Measurements from ENCODE around the gene INTS1.

Gene INTS1

GRCh38 chr7:1502845-1503244 lies 1.3 kb downstream of the INTS1 start:
- DNase-seq, result no peak

GRCh38 chr7:1501487-1502270 lies 2.5 kb downstream of the INTS1 start:
- DNase-seq, result no peak

- DNase-seq, result no peak
These were observed 4.0 kb downstream of the INTS1 start for GRCh38 chr7:1500064-1500807.

DNA sequence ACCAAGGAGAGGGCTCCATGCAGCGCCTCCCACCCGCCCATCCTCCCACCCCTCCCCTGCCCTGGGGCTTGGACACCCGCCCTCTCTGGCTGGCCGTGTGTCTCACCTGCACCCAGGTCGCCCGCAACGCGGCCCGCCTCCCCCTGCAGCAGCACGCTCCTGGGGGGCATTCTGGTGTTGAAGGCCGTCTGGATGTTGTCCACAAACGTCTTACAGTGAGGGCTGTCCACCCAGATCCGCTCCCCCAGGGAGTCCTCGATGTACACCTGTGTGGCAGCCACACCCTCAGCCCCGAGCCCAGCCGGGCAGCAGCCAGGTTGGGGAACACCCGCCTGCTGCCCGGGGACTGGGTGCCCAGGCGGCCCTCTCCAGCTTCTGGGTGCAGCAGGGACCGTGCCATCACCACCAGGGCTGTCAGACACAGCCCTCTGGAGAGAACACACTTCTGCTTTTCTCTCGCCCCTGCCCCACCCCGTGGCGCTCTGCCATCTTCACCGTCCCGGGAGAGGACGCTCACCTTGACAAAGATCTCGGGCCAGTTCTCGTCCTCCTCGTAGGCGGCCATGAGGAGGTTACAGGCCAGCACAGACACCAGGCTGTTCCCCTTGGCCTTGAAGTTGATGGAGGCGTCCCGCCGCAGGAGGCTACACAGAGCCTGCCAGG lies 4.7 kb downstream of the INTS1 start:
- no peak for DNase-seq

DNA sequence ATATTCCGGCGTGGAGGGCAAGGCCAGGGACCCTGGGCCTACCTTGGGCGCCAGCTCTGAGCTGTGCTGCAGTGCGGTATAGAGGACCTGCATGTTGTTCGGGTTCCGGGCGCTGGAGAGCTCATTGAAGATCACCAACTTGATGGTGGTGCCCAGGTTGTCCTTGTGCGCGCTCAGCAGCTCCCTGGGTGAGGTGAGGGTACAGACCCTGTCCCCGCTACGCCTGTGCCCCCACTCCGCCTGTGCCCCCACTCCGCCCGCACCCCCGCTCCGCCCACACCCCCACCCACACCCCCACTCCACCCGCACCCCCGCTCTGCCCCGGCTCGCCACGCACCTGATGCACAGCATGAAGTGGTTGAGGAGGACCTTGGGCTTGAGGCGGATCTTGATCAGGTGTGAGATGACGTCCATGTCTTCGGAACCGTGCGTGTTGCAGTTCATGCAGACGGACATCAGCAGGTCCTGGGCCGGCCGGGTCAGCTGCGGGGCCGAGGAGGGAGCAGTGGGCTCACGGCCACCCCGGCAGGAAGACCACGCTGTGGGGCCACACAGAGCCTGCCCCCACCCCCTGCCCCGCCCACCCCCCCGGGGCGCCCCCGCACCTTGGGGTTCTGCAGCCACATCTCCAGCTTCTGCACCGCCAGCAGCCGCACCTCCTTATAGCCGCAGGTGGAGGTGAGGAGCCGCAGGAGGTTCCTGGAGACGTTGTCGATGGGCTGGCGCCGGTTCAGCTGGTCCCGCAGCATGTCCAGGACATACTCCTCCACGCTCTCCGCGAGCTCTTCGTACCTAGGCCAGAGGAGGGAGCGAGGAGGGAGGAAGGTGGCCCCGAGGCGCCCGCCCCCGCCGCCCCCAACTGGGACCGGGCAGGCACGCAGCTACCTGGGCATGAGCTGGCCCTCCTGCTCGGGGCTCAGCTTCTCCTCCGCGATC lies 5.6 kb downstream of the INTS1 start:
- no peak for DNase-seq

- no peak for DNase-seq
These were observed 6.8 kb downstream of the INTS1 start for GRCh38 chr7:1497293-1497927.

- DNase-seq, result no peak
These were observed 7.5 kb downstream of the INTS1 start for GRCh38 chr7:1496531-1497292.

GRCh38 chr7:1495564-1496242 lies 8.5 kb downstream of the INTS1 start:
- DNase-seq, result no peak

DNA sequence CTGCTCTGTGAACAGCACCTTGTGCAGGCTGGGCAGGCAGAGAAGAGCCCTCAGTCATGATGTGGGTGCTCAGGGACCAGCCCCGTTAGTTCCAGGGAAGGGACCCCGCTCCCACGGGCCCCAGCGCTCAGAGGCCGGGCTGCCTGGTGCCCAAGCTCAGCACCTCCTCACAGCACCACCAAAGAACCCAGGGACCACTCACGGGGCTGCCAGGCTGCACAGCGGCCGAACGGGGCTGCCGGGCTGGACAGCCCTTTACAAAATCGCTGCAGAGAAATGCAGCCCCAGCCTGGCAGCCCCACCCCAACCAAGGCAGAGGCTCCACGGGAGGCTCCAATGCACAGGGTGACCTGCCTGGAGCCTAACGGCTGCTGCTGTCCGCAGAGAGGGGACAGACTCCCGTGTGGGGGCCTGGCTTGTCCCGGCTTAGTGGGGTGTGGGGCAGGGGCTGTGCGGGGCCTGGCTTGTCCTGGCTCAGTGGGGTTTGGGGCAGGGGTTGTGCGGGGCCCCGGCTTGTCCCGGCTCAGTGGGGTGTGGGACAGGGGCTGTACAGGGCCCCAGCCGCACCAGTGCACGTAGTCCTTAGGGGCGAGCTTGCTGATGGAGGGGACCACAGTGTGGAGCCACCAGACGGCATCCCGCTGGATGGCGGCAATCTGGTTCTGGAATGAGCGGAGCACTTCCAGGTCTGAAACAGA lies 9.2 kb downstream of the INTS1 start:
- DNase-seq, result no peak

GRCh38 chr7:1494447-1494846 lies 9.7 kb downstream of the INTS1 start:
- DNase-seq, result no peak

DNA sequence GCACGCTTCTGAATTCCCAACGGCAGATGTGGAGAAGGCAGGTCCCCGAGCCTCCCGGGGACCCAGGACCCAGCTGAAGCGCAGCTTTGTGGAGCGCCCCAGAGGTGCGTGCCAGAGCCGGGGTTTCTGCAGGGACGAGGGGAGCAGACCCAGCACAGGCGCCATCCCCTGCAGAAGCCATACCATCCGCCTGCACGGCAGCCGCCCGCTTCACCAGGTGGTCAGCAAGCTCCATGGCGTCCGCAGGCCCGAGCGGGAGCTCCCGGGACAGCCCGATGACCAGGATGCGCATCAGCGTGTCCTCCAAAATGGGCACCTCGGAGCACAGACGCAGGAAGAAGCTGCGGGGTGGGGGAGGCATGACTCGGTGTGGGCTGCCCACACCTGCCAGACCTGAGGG lies 10.6 kb downstream of the INTS1 start:
- DNase-seq, result no peak

- no peak for DNase-seq
These were observed 11.1 kb downstream of the INTS1 start for GRCh38 chr7:1493129-1493528.

GRCh38 chr7:1492640-1493039 lies 11.5 kb downstream of the INTS1 start:
- no peak for DNase-seq

DNA sequence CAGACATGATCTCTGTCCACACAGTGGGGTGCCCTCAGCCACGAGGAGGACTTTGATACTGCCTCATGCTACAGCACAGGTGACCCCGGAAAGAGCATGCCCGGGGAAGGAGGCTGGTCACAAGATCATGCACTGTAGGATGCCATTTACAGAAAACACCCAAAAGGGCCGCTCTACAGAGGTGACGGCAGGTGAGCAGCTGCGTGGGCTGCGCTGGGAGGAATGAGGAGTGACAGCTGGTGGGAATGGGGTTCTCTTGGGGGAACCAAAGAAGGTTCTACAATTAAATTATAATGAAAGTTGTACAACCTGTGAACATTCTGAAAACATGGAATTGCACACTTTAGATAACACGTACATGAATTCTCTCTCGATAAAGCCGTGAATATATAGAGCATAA lies 12.0 kb downstream of the INTS1 start:
- DNase-seq, result no peak

- DNase-seq, result no peak
These were observed 13.4 kb downstream of the INTS1 start for GRCh38 chr7:1490837-1491236.

GRCh38 chr7:1489336-1489735 lies 14.9 kb downstream of the INTS1 start:
- DNase-seq, result no peak

DNA sequence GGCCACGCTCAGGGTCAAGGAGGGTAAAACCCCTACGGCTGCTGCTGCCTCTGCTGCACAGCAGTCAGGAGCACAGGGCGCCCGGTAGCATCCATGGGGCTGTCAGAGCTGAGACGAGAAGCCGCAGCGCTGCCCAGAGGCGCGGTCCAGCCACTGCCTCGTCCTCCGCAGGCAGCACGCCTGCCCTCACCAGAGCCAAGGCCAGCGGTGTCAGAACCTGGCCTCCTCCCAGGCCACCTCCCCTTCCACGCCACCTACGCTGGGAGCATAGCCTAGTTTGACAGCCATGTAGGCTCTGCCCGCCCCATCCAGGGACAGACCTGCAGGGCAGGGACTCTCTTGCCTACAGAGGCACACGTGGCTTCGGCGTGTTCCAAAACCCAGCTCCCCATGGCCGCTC lies 16.2 kb downstream of the INTS1 start:
- DNase-seq, result no peak

DNA sequence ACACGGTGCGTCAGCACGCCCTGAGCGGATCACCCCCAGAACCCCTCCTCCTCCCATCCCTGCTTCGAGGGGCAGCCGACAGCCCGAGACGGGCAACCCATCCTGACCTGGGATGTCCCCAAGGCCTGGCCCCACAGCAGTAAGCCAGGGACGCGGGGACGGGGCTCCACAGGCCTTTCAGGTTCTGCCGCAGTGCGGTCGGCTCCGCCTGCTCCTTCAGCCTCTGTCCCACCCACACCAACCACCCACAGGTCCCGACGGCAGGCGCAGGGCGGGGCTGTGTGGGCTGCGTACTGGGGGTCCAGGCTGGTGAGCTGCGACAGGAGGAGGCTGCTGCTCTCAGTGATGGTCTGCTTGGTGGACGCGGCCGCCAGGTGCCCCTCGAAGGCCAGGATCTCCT lies 16.7 kb downstream of the INTS1 start:
- DNase-seq, result no peak

DNA sequence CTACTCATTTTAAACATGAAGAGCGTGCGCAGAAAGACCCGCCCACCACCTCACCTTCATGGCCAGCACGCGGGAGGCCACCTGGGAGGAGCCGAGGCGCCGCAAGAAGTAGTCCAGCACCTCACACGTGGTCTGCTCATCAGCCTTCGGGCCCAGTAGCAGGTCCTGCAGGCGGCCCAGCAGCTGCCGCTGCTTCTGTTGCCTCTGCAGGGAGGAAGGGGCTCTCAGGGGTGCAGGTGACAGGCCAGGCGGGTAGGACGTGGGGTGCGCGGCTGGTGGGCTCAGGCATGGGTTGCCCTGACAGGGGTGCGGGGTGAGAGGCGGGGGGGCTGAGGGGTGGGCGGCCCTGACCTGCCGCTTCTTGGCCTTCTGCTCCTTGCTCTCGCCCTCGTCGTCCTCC lies 17.6 kb downstream of the INTS1 start:
- no peak for DNase-seq

DNA sequence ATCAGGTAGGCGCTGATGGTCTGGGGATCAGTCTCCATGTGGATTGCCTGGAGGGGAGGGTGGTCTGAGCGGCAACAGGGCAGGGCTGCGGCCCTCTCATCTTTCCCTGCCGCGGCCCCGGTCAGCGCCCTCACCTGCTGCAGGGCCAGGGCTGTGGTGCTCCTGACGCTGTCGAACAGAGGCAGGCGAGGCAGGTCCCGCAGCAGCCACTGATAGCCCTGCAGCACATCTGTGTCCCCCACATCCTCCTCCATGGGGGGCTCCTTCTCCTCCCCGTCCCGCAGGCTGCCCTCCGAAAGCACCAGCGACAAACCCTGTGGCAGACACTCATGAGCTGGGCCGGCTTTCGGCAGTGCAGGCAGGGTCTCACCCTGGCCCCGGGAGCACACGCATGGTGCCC lies 19.0 kb downstream of the INTS1 start:
- DNase-seq, result no peak
